NCI-H1436 treated with DMSO at 0.1 percent for 48 hours (cell line): ENCODE measurements around the gene ILF3.

Source experiments
- DNase-seq: peaks from one replicate; lab custom pipeline; 2025; lab: John Stamatoyannopoulos, UW

ILF3 gene

DNA sequence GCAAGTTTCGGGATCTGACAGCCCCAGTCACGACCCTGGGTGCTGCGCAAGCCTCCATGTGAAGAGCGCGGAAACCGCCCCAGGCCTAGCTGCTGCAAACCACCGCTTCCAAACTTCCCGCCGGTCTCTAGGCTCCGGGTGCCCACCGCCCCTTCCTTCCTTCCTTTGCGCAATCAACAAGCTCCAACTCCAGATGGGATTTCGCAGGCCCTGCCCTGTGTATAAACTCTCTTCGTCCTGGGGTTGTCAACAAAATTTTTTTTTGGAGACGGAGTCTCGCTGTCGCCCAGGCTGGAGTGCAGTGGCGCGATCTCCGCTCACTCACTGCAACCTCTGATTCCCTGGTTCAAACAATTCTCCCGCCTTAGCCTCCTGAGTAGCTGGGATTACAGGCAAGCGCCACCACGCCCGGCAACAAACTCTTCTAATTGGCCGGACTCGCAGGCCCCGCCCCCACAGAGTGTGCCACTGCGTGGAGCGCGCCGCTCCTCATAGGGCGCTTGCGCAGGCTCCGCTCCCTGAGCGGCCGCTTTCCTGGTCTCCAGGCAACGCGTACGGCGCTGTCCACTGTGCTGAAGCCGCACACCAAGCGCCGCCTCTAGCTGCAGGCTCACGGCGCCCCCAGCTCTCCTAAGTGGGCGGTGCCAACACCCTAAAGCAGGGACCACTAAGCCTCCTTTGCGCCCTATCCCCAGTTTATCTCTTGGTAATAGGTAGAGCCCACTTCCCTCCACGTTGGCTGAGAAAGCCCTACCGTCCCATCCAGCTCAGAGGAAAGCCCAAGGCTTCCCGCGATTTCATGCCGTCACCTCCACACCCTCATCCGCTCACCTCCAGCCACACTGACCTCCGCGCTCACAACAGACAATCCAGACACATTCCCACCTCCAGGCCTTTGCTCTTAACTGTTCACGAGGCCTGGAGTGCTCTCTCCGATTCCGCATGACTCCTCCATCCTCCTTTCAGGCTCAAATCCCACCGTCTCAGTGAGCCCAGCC, 41.6 kb downstream of the ILF3 start:
- peak; percentile 89 for DNase-seq

DNA sequence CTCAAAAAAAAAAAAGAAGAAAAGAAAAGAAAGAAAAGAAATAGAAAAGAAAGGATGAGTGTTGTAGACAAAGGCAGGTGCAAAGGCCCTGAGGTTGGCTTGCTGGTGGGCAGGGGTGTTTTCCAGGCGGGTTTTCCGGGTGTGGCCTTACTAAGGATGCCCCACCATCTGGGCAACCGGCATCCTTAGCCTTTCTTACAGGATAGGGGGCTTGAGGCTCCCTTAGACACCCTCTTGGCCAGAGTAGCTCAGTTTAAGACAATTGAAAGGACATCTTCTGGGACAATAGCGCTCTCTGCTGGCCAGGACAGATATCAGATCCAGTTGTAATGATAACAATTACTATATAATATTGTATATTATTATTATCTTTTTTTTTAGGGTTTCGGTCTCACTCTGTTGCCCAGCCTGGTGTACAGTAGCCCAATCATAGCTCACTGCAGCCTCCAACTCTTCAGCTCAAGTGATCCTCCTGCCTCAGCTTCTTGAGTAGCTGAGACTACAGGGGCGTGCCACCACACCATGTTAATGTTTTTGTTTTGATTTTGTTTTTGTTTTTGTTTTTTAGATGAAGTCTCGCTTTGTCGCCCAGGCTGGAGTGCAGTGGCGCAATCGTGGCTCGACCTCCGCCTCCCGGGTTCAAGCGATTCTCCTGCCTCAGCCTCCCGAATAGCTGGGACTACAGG, 45.6 kb downstream of the ILF3 start:
- DNase-seq: no peak

DNA sequence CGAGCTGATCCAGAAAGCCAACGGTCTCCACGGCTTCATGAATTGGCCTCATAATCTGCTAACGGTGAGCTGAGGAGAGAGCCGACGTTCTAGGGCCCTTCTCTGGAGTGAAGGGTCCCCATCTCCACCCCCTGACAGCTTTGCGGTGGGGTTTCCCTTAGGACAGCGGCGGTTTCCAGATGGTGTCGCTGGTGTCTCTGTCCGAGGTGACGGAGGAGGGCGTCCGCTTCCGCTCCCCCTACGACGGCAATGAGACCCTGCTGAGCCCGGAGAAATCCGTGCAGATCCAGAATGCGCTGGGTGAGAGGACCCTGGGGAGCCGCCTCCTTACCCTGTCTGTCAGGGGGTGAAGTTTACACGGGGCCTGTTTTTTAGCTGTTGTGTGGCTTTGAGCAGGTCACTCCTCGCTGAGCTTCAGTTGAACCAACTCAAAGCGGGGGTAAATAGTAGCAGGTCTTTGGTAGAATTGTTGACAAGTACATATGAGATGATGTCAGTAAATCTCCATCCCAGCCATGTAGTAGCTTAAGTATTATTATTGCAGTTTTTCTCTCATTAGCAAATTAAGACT, 47.9 kb downstream of the ILF3 start:
- DNase-seq: no peak

DNA sequence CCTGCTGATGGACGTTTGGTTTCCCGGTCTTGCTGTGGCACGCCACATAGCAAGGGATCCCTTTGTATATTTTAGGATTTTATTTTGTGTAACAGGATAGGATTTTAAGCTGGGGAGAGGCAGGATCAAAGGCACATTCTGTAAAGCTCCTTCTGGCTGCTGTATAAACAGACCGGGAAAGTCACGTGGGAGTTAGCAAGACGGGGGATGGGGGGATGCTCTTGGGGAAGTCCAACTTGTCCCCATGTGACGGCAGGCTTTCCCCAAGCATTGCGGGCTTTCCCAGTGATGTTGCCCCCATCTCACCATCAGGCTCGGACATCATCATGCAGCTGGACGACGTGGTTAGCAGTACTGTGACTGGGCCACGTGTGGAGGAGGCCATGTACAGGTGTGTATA, 52.8 kb downstream of the ILF3 start:
- DNase-seq: no peak

DNA sequence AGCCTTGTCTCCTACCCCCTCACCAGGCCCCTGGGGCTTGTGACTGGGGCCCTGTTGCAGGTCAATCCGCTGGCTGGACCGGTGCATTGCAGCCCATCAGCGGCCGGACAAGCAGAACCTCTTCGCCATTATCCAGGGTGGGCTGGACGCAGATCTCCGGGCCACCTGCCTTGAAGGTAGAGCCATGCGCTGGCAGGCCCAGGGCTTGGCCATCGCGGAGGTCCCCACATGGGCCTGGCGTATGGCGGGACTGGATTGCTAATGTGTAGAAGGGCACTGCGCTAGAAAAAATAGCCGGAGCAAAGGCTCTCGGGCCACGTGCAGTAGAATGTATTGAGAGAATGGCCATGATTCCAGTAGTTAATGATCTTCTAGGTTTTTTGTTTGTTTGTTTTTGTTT, 53.3 kb downstream of the ILF3 start:
- DNase-seq: no peak

DNA sequence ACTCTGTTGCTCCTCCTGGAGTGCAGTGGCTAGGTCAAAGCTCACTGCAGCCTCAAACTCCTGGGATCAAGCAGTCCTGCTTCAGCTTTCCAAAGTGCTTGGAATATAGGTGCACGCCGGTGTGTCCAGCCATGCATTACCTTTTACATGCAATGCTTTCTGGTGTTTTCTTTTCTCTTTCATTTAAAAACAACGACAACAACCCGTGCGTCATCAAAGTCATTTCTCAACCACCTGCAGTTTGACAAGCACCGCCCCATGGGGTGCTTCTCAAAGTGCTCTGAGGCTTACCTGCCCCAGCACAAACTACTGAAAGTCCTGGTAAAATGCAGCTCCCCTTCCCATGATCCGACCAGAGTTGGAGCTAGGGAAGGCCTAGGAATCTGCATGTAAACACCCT, 54.1 kb downstream of the ILF3 start:
- DNase-seq: no peak

DNA sequence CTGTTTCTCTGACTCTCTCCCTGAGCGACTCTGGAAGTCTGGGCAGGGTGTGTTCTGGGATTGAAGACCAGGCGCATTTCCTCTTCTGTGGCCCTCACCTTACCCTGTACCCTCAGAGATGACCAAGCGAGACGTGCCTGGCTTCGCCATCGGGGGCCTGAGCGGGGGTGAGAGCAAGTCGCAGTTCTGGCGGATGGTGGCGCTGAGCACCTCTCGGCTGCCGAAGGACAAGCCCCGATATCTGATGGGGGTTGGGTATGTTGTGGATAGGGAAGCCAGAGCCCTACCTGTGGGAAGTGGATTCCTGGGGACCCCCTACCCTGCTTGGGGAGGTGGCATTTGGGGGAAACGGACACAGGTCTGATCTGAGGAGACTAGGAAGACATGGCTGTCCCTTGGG, 57.9 kb downstream of the ILF3 start:
- DNase-seq: no peak

DNA sequence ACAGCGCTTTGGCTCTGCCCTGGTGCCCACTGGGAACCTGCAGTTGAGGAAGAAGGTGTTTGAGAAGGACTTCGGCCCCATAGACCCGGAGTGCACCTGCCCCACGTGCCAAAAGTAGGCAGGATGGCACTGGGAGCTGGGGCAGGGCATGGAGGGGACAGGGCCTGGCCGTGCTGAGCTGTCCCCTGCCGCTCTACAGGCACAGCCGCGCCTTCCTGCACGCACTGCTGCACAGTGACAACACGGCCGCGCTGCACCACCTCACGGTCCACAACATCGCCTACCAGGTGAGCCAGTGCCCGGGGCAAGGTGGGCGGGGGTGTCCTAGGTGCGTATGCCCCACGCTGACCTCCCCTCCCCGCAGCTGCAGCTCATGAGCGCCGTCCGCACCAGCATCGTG, 58.6 kb downstream of the ILF3 start:
- DNase-seq: no peak

DNA sequence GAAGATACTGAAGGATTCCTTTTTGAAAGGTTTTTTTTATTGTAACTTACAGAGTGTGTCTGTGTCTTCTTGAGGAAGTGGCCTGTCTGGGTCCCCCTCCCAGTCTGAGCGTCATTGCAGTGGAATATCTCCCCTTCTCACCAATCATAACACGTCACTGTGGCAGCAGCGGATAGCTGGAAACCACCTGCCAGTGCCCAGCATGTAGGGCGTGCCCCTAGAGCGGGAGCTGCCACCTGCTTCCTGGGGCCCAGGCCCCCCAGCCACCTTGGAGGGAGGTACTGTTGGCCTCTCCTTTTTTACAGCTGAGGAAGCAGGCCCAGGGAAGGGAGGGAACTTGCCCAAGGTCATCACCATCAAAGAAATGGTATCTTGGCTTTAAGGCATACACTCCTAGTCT, 59.2 kb downstream of the ILF3 start:
- no peak for DNase-seq

DNA sequence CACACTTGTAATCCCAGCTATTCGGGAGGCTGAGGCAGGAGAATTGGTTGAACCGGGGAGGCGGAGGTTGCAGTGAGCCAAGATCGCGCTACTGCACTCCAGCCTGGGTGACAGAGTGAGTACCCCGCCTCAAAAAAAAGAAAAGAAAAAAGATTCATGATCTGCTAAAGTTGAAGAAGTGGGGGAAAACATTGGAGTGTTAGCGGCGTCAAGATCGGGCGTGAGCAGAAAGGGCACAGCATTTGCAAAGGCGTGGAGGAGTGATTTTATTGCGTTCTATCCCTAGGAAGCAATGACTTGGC, 62.9 kb downstream of the ILF3 start:
- no peak for DNase-seq

DNA sequence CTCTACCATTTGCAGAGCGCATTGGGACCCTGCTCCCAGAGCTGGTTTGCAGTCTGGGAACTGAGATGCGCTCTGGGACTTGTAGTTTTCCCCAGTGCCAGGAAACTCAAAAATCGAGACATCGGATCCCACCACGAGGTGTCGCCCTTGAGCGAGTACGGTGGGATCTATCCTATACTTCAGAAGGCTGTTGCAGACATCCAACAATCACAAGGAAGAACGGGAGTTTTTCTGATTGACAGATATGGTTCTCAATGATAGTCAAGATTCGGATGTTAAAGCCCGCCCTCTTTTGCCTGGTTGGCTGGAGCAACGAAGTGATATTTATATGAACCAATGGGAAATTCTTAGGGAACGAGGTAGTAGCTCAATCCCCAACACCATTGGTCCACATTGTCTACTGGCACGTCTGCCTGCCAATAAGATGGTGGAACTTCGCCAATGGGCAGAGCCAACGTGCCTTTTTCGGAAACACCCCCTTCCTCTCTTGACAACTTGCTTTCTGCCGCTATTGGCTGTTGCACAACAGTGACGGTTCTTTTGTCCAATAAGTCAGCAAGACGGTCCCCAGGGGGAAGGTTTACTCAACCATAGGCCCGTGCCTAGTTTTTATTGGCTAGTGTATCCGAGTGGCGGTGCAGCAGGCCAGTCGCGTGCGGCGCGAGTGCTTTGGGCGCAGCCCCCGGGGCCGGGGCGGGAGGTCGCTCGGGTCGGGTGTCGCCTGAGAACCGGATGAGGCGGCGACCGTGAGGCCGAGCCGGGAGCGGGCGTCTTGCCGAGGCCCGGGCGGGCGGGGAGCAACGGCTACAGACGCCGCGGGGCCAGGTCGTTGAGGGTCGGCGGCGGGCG, 63.4 kb downstream of the ILF3 start, which contains the start of gene DNM2:
TSS of gene DNM2 (plus strand) at position 724 of the 849 bp plus-strand sequence. CDS start 164 bp downstream, outside the sequence.
- peak; percentile 100 for DNase-seq

DNA sequence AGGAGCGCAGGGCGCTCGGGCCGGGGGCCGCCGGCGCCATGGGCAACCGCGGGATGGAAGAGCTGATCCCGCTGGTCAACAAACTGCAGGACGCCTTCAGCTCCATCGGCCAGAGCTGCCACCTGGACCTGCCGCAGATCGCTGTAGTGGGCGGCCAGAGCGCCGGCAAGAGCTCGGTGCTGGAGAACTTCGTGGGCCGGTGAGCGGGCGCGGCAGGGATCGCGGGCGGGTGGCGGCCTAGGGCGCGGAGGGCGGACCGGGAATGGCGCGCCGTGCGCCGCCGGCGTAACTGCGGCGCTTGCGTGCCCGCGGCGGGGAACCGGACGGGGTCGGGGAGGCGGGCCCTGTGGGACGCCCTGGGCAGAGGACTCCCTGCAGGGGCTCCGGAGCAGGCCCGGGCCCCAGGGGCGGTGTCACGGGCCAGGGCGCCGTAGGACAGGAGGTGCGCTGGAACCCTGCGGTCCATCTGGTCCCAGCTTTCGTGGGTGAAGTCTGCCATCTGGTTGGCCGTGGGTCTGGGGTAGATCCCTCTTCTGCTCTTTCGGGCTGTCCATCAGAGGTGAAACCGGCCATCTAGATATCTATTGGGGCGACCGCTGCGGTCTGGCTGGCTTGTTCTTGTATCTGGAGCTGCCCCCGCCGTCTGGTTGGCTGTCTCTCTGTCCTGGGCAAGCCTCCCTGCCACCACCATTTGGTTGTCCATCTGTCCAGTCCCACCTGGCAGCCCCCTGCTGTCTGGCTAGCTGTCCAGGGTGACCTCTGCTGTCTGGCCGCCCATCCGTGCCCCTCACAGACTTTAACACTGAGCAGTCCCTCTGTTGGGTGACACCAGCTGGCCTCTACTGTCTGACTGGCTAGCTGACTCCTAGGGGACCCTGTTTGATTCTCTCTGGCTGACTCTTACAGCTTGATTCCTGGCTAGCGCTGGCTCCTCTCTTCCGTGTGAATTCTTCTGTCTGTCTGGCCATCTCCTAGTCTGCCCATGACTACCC, 64.4 kb downstream of the ILF3 start:
- DNase-seq: no peak

DNA sequence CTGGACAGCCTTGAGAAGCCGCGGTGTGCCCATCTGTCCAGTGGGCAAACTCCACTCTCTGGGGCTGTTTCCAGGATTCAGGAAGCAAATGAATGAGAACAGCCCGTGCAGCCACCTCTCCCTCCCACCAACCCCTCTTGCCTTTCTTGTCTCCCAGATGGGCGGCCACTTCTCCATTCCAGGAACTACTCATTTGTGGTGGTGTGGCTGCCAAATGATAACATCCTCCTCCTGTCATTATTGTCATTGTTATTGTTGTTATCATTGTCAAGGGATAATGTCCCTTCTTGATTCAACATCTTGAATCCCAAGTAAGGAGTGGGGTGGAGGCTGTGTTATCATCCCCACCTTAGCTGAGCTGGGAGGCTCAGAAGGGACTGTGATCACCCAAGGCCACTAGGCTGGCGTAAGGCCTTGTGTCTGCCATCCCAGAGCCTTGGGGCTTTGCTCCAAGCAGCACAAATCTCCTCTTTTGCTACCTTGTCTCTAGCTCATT, 65.4 kb downstream of the ILF3 start:
- DNase-seq: no peak

DNA sequence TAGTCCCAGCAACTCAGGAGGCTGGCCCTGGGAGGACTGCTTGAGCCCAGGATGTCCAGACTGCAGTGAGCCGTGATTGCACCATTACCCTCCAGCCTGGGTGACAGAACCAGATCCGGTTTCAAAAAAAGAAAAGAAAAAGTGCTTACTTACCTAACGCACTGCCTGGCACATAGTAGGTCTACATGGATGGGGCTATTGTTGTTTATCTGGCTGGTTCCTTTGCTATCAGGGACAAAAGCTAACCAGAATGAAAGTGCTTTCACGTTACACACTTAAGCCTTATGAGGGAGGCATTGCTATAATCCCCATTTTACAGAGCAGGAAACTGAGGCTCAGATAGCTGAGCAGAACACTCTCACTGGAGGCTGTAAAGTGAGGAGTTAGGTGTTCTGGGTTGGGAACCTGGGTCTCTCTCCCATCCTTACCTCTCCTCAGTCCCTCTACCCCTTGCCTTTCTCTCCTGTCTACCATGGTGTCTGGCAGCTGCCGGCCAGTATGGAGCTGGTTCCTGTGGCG, 66.5 kb downstream of the ILF3 start:
- DNase-seq: no peak

DNA sequence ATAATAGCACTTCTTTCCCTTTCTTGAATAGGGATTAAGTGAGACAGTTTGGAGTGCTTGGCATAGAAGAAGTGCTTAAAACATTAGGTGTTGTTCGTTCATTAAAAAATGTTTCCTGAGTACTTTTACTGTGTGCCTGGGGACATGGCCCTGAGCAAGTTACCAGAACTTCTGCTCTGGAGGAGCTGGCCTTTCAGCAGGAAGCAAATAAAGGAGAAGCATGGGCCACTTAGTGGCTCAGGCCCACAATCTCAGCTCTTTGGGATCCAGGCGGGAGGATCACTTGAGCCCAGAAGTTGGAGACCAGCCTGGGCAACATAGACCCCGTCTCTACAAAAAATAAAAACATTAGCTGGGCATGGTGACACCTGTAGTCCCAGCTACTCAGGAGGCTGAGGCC, 69.4 kb downstream of the ILF3 start:
- no peak for DNase-seq

DNA sequence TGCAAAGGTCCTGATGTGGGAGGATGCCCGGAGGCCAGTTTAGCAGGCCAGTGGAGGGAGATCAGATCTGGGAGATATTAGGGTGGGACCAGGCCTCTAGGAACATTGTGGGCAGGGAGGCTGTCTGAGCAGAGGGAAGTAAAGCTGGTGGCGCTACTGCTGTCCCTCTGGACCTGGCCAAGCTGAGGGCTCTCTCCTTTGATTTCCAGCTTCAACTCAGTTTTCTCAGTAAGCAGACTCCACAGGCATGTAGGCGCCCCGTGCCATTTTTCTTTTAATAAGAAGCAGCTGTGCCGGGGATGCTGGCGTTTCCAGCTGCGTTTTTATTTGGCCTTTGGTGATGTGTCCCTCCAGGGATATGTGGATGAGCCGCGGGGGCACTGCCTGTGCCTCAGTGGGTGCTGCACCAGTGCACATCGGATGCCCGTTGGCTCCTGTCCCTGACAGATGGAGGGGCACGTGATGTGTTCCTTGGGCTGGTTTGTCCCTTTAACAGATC, 70.5 kb downstream of the ILF3 start:
- no peak for DNase-seq

DNA sequence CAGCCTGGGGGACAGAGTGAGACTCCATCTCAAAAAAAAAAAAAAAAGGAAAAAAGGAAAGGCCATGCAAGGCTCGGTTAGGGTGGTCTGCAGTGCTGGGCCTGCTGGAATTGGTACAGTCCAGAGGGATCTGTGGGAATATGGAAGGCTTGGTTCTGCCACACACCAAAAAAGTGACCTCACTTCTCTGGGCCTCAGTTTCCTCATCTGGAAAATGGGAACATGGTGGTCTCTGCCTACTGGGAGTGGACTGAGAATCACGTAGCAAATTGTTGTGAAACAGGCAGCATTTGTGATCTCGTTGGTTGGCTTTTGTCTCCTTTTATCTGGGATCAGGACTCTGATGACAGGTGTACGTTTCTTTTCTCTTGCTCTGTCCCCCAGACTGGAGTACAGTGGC, 71.3 kb downstream of the ILF3 start:
- no peak for DNase-seq

DNA sequence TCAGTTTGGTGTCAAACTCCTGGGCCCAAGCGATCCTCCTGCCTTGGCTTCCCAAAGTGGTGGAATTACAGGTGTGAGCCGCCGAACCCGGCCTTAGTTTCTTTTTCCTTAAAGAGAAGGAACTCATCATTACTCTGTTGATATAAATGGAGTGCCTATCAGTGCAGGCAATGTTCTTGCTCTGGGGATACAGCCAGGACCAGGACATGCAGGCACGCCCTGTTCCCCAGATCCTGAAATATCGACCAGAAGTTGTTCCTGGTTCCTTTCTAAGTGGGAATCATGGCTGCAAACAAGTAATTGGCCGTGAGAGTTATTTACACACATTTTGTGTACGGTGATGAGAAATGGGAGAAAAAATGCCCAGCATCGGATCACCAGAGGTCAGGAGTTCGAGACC, 72.1 kb downstream of the ILF3 start:
- no peak for DNase-seq

DNA sequence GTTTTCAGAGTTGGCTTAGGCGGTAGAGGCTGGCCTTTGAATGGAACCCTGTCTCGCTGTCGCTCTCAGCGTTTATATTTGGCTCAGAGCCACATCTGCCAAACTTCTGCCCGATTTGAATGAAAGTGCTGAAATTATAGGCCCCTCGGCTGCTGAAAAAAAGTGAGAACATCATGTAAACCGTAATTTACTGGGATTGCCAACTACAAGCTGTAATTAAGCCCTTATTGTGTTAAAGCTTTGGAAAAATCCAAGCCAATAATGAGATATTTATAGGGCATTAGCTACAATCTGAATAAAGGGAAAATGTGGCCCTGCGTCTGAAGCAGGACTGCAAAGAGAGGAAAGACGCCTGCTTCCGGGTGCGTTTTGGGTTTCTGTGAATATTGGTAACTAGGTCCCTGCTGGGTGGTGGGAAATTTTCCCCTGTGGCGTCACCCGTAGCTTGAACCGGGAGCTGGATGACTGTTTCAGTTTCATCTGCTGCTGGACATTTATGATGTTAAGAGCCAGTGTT, 73.6 kb downstream of the ILF3 start:
- DNase-seq: no peak

DNA sequence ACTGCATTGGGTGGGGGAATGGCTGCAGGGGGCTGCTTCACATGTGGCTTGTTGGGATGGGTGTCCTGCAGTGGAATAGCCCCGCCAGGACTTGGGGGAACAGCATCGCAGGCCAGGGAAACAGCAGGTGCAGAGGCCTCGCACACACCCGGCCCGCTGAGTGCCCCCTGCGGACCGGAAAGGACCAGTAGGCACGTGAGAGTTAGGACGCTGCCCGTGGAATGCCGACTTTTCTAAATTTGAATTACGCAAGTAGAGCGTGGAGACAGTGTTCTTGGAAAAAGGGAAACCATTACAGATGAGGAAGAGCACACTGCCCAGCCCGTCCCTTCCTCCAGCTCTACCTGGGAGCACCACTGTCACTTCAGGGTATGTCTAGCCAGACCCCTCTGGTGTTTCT, 75.3 kb downstream of the ILF3 start:
- no peak for DNase-seq
